SU-DHL-6 (cell line): Measurements from ENCODE around the gene ETV6.

Source experiments
- EZH2phosphoT487 ChIP-seq: fragments of 200-600 bp; sonication (generic), shearing (Covaris generic); conservative IDR thresholded peaks from 2 replicates; pipeline ENCODE4 v1.6.1; 2018; ENCODE audit warnings: mild to moderate bottlenecking, antibody characterized with exemption, low read length, moderate library complexity, mixed read lengths
- TF ChIP-seq, protein P1 (sequence below): fragments of 200-600 bp; sonication (generic); IDR thresholded peaks from one replicate; pipeline ENCODE4 v1.5.1; 2017; ENCODE audit warnings: antibody characterized with exemption, mild to moderate bottlenecking, low read length, moderate library complexity; ENCODE audit not compliant: insufficient read depth, poor library complexity, severe bottlenecking

DNA sequence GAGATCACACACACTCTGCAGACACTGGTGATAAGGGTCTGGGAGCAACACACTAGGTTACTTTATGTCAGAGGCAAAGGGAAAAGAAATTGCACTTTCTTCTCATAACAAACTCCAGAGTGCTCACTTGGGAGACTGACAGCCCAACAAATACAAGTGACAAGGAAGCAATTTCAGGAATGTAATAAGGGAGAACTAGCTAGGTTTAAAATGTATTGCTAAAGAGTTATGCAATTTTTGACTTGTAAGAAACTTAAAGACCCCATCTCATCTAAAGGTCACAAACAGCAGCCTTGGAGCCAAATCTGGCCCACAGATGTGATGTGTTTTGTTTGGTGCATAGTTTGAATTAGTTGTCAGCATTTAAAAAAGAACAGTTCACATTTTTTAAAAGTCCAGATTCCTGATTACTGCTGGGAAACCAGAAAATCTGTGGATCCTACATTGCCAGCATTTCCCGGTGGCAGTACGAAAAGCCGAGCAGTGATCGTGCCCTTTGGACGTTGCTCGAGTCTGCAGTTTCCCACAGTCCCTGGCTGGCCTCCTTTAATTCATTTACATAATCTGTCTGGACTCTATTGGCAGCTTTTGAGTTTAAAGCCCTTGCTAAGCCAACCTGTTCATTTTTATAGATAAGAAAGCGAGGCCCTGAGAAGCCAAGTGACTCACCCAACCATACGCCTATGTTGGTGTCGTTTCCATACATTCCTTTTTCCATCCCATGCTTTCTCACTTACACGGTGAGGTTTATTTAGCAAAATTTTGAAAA, 42.0 kb upstream of the ETV6 start:
- TF ChIP-seq, protein P1, sequence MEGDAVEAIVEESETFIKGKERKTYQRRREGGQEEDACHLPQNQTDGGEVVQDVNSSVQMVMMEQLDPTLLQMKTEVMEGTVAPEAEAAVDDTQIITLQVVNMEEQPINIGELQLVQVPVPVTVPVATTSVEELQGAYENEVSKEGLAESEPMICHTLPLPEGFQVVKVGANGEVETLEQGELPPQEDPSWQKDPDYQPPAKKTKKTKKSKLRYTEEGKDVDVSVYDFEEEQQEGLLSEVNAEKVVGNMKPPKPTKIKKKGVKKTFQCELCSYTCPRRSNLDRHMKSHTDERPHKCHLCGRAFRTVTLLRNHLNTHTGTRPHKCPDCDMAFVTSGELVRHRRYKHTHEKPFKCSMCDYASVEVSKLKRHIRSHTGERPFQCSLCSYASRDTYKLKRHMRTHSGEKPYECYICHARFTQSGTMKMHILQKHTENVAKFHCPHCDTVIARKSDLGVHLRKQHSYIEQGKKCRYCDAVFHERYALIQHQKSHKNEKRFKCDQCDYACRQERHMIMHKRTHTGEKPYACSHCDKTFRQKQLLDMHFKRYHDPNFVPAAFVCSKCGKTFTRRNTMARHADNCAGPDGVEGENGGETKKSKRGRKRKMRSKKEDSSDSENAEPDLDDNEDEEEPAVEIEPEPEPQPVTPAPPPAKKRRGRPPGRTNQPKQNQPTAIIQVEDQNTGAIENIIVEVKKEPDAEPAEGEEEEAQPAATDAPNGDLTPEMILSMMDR: no peak
- TF ChIP-seq EZH2phosphoT487: no peak
